ENCODE measurements around the gene GKN2.

DNA sequence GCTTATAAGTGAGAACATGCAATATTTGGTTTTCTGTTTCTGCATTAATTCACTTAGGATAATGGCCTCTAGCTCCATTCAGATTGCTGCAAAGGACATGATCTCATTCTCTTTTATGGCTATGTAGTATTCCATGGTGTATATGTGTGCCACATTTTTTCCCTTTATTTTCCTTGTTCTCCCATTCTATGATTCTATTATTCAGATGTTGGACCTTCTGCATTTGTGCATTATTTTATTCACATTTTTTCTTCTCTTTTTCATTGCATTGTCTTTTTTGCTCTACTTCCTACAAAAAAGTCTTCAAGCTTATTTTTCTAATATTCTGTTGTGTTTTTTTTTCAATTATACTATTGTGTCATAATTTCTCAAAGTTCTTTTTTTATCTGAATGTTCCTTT is 49.2 kb upstream of the GKN2 start:
- no peak for TF ChIP-seq POLR2A (IDR thresholded peaks at IDR 0.05)
- no peak for TF ChIP-seq POLR2AphosphoS5 (IDR thresholded peaks at IDR 0.05)
- TF ChIP-seq, protein P1, sequence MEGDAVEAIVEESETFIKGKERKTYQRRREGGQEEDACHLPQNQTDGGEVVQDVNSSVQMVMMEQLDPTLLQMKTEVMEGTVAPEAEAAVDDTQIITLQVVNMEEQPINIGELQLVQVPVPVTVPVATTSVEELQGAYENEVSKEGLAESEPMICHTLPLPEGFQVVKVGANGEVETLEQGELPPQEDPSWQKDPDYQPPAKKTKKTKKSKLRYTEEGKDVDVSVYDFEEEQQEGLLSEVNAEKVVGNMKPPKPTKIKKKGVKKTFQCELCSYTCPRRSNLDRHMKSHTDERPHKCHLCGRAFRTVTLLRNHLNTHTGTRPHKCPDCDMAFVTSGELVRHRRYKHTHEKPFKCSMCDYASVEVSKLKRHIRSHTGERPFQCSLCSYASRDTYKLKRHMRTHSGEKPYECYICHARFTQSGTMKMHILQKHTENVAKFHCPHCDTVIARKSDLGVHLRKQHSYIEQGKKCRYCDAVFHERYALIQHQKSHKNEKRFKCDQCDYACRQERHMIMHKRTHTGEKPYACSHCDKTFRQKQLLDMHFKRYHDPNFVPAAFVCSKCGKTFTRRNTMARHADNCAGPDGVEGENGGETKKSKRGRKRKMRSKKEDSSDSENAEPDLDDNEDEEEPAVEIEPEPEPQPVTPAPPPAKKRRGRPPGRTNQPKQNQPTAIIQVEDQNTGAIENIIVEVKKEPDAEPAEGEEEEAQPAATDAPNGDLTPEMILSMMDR (IDR thresholded peaks at IDR 0.05), result no peak

Measured in stomach (tissue), 4 donors.